HG03558 (cell line): ENCODE measurements around the gene HNRNPM.
A peak's percentile ranks its signal among the peaks of the same experiment; 100 is the strongest.

ENCODE experiments used
- ATAC-seq: cut with Tn5 transposase; IDR thresholded peaks from one replicate; pipeline ENCODE4 v1.9.1; 2021; ENCODE audit warnings: moderate number of reproducible peaks; ENCODE audit not compliant: unreplicated experiment; ENCODE audit errors: extremely low read depth

HNRNPM gene

GRCh38 chr19:8484331-8484894 is 39.6 kb downstream of the HNRNPM start:
- ATAC-seq = no peak

- ATAC-seq = no peak
Observed at GRCh38 chr19:8485561-8486371, 41.0 kb downstream of the HNRNPM start.

DNA sequence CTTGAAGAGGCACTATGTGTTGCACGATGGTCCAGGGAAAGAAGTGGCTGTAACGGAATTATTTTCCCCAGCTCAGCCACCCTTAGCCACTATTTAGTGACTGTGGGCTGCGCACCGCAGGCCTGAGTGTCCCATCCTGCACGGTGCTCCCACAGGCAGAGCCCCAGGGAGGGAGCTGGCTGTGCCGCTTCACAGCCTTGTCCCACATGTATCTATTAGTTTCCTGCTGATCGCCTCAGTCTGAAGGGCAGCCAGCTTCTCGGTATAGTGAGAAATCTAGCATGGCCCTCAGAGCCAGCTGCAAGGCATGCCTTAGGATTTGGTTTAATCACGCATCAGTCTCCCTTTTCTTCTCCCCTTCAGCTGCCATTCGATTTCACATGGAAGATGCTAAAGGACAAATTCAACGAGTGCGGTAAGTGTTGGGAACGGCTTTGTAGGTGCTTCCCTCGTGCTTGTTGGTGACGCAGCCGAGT is 41.9 kb downstream of the HNRNPM start:
- no peak for ATAC-seq

GRCh38 chr19:8487137-8487851 is 42.5 kb downstream of the HNRNPM start:
- ATAC-seq = peak; percentile 61

- ATAC-seq = no peak
Observed at GRCh38 chr19:8488365-8488764, 43.6 kb downstream of the HNRNPM start.

DNA sequence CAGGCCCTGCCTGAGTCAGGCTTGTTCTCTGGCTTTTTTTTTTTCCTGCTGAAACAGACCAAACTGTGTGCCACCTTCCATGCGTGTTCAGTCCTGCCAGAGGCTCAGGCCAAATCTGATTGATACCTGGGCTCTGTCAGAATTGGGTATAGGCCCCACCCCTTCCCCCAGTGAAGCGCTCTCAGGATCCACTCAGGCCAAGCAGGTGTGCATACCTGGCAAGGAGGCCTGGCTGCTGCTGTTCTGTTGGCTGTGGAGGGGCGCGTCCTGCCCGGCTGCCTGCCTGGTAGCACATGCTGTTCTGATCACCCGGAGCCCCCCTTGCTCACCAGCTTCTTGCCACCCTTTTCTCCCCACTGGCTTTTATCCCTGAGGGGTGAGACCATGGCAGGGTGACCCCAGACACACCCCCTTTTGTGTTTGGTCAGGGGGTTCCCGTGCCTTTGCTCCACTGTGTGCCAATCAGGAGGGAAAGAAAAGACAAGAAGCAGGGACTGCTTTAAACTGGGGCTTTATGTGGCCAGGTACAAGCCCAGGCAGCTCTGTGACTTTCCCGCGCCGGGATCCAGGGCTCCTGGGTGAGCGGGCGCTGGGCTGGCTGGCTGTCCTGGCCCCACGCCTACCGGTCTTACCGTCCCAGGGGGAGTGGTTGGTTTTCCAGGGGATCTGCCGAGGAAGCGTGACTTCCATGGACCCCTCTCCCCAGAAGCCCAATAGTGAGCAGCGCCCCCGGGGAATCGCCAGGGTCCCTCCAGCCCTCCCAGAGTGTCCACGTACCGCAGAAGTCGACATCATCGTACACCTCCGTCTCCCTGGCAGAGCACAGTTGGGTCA is 45.0 kb downstream of the HNRNPM start:
- no peak for ATAC-seq

- ATAC-seq = no peak
Observed at GRCh38 chr19:8490395-8490760, 45.6 kb downstream of the HNRNPM start.

DNA sequence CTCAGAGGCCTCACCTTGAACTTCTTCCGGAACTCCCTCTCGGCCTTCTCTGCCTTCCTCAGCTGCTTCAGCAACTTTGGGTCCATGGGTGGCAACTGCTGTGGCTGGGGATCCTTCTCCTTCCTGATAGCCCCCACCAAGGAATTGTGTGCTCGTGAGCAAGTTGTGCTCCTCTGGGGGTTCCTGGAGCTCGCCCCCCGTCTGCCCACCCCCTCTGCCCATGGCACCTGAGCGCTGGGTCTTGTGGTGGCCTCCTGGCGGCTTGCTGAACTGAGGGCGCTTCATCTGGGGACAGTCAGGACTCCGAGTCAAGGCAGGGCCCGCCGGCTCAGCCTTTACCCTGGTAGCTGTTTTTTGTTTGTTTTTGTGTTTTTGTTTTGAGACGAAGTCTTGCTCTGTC is 46.1 kb downstream of the HNRNPM start:
- ATAC-seq = no peak

DNA sequence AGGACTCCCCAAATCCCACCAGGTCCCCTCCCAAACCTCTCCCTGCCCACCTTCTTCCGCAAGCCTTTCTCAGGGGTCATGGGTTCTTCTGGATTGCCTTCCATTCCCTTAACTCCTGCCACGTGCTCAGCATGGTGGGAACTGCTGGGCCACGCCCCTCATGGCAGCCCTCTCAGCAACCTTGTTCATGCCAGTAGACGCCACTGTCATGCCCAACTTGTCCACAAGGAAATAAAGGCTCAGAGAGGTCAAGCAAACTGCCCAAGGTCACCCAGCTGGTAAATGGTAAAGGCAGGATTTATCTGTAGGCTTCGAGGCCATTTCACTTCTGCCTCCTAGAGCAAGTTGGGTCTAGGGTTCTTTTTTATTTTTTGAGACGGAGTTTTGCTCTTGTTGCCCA is 46.8 kb downstream of the HNRNPM start:
- no peak for ATAC-seq

DNA sequence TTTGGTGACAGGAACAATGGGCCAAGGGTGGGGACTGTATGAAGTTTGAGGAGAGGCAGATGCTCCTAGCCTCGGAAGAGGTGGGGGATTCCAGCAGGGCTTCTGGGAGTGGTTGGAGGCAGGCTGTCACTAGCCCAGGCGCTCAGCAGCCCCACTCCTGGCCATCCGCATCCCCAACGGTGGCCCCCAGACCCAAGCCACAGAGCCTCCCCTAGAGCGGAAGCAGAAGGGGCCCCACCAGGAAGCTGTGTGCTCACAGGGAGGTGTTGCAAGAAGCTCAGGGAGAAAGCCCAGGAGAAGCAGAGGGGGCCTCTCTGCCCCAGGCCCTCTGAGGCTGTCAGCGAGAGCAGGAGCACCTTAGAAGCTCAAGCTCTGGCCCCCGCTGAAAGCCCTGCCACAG is 49.4 kb downstream of the HNRNPM start:
- ATAC-seq = no peak

GRCh38 chr19:8498295-8498694 is 53.5 kb downstream of the HNRNPM start:
- no peak for ATAC-seq

DNA sequence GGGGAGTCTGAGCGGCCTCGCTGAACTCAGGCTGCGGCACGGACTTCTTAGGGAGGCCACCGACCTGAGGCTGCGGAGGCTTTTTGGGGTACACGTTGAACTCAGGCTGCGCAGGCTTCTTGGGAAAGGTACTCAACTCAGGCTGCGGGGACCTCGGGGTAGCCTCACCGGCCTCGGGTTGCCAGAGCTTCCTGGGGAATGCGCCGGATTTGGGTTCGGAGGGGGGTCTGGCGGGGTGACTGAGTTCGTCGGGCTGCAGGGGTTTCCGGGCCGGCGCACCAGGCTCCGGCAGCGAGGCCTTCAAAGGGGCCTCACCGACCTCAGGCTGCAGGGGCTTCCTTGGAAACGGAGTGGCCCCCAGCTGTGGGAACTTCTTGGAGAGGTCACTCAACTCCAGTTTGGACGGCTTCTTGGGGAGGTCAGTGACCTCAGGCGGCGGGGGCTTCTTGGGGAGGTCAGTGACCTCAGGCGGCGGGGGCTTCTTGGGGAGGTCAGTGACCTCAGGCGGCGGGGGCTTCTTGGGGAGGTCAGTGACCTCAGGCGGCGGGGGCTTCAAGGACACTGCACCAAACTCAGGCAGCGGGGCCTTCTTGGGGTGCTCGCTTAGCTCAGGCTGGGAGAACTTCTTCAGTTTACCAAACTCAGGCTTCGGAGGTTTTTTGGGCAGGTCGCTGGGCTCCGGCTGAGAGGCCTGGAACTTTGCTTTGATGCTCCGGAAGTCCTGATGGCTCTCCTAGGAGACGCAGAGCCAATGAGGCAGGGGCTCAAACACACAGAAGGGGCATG is 54.5 kb downstream of the HNRNPM start:
- ATAC-seq = no peak

GRCh38 chr19:8500158-8500557 is 55.4 kb downstream of the HNRNPM start:
- ATAC-seq = no peak

GRCh38 chr19:8501516-8501915 is 56.7 kb downstream of the HNRNPM start:
- ATAC-seq = no peak

- ATAC-seq = no peak
Observed at GRCh38 chr19:8501981-8502380, 57.2 kb downstream of the HNRNPM start.

GRCh38 chr19:8503510-8503909 is 58.7 kb downstream of the HNRNPM start:
- ATAC-seq = no peak

- no peak for ATAC-seq
Observed at GRCh38 chr19:8504171-8504570, 59.4 kb downstream of the HNRNPM start.

- ATAC-seq = no peak
Observed at GRCh38 chr19:8504919-8505318, 60.1 kb downstream of the HNRNPM start.

DNA sequence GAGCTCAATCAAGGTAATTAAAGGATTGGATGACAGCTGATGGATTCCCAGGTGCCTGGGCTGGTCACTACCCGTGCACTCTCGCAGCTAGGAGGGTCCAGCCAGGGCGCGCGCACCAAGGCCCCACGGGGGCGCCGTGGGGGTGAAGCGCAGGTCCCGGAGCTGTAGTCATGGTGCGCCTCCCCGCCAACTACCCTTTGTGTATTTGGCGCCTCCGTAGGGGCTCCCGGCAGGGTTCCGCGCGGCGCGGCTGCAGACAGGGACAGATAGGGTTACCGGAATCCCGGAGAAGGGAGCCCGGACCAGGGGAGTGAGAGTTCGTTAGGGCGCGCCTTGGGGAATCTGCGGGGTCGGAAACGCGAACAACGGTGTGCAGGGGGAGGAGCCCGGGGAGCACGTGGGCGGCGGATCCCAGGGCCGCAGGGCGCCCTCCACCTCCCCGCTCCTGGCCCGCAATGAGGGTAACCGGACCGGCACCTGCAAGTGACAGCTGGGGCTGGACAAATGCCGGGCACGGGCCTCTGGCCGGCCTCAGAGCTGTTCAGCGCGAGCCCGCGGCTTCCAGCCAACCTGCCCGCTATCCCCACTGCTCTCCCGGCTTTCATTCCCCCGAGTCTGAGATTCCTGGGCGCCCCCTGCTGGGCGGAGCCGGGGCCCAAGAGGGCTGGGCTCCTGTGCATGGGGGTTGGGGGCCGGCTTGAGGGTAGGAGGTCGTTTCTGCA is 61.1 kb downstream of the HNRNPM start:
- ATAC-seq = no peak
